Measurements from ENCODE around the gene ATP11A. TPM values are rescaled to one million over a fixed set of nuclear protein-coding genes. Genes with fewer than 3 reads are reported as not detected.

Gene ATP11A
- total RNA-seq, 2 donors from 2014 or later: 15.8 to 19.6 TPM

DNA sequence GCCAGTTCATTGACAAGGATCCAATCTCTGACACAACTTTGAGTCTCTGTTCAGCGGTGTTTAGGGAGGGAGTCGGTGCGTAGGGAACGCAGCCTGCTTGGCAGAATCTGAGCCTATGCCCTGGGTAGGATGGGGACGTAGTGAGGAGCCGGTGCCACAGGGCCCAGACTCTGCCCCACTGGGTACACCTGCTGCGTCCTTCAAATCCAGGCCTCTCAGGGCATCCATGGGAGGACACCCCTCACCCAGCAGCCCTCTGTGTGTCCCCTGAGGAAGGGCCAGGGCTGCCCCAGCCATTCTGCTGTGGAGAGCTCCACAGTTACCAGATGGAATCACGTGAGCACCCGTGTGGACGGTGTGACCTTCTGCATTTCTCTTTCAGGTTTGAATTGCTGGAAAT is 146.0 kb downstream of the ATP11A start:
- Histone ChIP-seq H3K9me3 (no peaks in the 10 kb centered on the region), H3K27ac (no peak overlapping the region), H3K9ac (ENCODE audit: low read depth in 2 of 2, low read length in 2 of 2) (no peak overlapping the region), H3K4me3 (no peak overlapping the region), H3K36me3 (no peaks in the 10 kb centered on the region), H3K27me3 (no peaks in the 10 kb centered on the region), H3K4me1 (no peaks in the 10 kb centered on the region)
- intact Hi-C loops (cut with DNase I): no loop called here
- DNase-seq: no peak
- TF ChIP-seq, protein P1, sequence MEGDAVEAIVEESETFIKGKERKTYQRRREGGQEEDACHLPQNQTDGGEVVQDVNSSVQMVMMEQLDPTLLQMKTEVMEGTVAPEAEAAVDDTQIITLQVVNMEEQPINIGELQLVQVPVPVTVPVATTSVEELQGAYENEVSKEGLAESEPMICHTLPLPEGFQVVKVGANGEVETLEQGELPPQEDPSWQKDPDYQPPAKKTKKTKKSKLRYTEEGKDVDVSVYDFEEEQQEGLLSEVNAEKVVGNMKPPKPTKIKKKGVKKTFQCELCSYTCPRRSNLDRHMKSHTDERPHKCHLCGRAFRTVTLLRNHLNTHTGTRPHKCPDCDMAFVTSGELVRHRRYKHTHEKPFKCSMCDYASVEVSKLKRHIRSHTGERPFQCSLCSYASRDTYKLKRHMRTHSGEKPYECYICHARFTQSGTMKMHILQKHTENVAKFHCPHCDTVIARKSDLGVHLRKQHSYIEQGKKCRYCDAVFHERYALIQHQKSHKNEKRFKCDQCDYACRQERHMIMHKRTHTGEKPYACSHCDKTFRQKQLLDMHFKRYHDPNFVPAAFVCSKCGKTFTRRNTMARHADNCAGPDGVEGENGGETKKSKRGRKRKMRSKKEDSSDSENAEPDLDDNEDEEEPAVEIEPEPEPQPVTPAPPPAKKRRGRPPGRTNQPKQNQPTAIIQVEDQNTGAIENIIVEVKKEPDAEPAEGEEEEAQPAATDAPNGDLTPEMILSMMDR (IDR thresholded peaks at IDR 0.05): no peak

DNA sequence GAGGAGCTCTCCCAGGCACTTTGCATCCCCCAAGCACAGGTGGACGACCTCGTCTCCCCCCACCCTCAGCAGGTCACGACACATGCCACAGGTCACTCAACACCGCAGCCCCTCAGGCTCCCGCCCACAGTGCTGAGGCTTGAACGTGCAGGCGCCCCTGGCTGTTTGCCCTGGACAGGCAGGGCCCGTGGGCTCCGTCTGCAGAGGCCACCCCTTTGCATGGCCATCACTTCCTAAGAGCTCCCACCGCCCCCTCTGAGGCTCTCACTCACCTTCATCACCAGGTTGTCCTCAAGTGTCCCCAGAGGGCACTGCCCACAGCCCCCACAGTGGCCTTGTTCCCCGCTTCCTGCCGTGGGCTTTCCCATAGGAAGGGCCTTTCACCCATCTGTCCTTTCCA is 147.1 kb downstream of the ATP11A start:
- no peaks in the 10 kb centered on the region for H3K4me1 ChIP-seq
- no peaks in the 10 kb centered on the region for H3K9me3 ChIP-seq
- no peak overlapping the region for H3K4me3 ChIP-seq
- no peak overlapping the region for H3K27ac ChIP-seq
- DNase-seq: no peak
- intact Hi-C loops (cut with DNase I): no loop called here
- TF ChIP-seq, protein P1 (IDR thresholded peaks at IDR 0.05): no peak
- H3K27me3 ChIP-seq: no peaks in the 10 kb centered on the region
- no peak overlapping the region for H3K9ac ChIP-seq (ENCODE audit: low read depth in 2 of 2, low read length in 2 of 2)
- no peaks in the 10 kb centered on the region for H3K36me3 ChIP-seq

DNA sequence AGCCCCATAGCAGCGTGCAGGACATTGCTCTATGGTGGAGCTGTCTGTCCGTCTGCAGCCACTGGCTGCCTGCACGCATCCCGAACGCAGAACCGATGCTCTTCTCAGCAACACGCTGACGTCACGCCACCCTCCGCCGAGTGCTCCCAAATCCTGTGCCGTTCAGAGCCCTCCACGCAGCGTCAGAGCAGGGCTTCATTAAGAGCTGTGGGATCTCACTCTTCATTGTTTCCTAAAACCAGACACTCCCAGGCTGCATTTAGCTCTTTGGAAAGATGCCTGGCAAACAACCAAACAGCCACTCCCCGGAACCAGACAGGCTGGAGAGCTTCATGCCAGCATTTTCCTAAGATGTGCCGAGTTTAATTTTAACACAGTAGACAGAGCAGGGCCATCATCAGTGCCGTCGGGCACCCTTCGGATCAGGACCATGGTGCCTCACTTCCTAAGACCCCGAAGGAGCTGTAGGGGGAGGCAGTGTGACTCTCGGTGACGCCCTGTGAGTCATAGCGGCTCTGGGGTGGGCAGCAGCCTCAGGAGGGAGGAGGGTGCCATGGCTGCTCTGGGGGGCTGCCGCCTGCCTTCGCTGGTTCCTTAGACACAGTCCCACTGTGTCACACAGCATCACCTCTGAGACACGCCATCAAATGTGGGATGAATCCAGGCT is 147.7 kb downstream of the ATP11A start:
- intact Hi-C loops (cut with DNase I): no loop called here
- Histone ChIP-seq H3K4me1 (no peaks in the 10 kb centered on the region), H3K4me3 (no peak overlapping the region), H3K9ac (ENCODE audit: low read depth in 2 of 2, low read length in 2 of 2) (no peak overlapping the region), H3K27me3 (no peaks in the 10 kb centered on the region), H3K9me3 (no peaks in the 10 kb centered on the region), H3K36me3 (no peaks in the 10 kb centered on the region), H3K27ac (no peak overlapping the region)
- no peak for DNase-seq
- TF ChIP-seq, protein P1 (IDR thresholded peaks at IDR 0.05): no peak

DNA sequence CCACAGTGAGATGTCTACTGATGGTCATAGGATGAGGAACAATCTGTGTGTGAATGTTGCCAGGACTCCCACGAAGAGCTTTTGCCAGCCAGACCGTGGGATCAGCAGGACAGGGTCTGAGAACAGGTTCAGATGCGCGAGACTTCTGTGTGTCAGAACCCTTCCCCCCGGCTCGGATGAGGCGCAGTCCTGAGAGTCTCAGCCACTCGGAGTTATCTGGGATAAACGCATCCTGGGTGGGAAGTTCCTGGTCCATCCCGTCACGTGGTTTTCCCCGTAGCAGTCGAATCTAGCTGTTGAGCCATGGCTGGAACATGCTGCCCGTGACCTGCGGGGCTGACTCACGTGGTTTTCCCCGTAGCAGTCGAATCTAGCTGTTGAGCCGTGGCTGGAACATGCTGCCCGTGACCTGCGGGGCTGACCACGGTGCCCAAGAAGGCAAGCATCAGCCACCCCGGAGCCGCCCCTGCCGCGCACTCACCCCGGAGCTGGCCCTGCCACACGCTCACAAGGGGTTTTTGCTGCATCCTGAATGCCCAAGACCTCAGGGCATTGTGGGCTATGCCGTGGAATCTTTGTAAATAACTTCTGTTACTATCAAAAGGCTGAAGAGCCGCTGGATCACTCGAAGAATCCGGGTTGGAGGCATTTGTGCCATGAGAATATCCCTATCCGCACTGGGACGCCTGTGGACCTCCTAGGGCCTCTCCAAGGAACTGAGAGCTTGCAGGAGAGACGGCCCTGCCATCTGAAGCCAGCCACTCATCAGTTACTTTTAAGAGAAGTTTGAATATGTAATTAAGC is 148.4 kb downstream of the ATP11A start:
- no peaks in the 10 kb centered on the region for H3K36me3 ChIP-seq

DNA sequence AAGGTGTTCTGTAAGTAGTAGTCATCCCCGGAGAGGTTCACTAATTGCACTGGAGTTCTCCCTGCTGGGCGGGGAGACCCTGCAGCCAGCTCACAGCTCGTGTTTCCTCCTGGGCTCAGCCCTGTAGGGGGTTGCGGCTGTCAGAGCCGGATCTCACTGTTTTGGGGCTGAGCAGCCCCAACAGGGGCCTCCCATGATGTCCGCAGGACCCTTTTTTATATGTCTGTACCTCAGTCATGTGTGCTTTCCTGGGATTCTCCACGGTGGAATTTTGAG is 148.9 kb downstream of the ATP11A start:
- intact Hi-C loops (cut with DNase I): no loop called here
- Histone ChIP-seq H3K4me3 (no peak overlapping the region), H3K27ac (no peak overlapping the region), H3K9me3 (no peaks in the 10 kb centered on the region), H3K27me3 (no peaks in the 10 kb centered on the region), H3K36me3 (no peaks in the 10 kb centered on the region), H3K4me1 (no peaks in the 10 kb centered on the region), H3K9ac (ENCODE audit: low read depth in 2 of 2, low read length in 2 of 2) (no peak overlapping the region)
- TF ChIP-seq, protein P1 (IDR thresholded peaks at IDR 0.05): no peak
- DNase-seq: no peak

More for the DNA sequence above, 148.4 kb downstream of the ATP11A start:
- Histone ChIP-seq H3K27me3 (no peaks in the 10 kb centered on the region), H3K4me3 (no peak overlapping the region), H3K4me1 (no peaks in the 10 kb centered on the region), H3K9ac (ENCODE audit: low read depth in 2 of 2, low read length in 2 of 2) (no peak overlapping the region), H3K27ac (no peak overlapping the region), H3K9me3 (no peaks in the 10 kb centered on the region)
- TF ChIP-seq, protein P1 (IDR thresholded peaks at IDR 0.05): no peak
- DNase-seq: no peak
- intact Hi-C loops (cut with DNase I): no loop called here

Data from colonic mucosa (tissue), 4 donors.